Epithelial cell of proximal tubule (primary cell): ENCODE results near the gene CDC42BPA. TPM values are rescaled to one million over a fixed set of nuclear protein-coding genes. Genes with fewer than 3 reads are reported as not detected.
A peak's percentile ranks its signal among the peaks of the same experiment; 100 is the strongest.

ENCODE experiments used
- DNase-seq: peaks from one replicate; pipeline ENCODE4 v3.0.0-alpha.2; 2011; ENCODE audit warnings: low read depth
- H3K4me3 ChIP-seq: 2 replicates; pipeline ENCODE4 v1.5.1; 2011; ENCODE audit warnings: low read depth, mild to moderate bottlenecking, low read length
- total RNA-seq: library from RNA; depleted of rRNA; stranded (reverse); fragments of >200 nt; gene quantifications from 2 replicates; pipeline ENCODE4 v1.2.3, GENCODE V29; 2015
- TF ChIP-seq, protein P1 (sequence below): conservative IDR thresholded peaks from 2 replicates; pipeline ENCODE4 v1.5.1; 2012; ENCODE audit warnings: low read depth, mild to moderate bottlenecking, low read length

CDC42BPA gene
- total RNA-seq, 1 donor from 2014 or later, result 15.6 TPM

DNA sequence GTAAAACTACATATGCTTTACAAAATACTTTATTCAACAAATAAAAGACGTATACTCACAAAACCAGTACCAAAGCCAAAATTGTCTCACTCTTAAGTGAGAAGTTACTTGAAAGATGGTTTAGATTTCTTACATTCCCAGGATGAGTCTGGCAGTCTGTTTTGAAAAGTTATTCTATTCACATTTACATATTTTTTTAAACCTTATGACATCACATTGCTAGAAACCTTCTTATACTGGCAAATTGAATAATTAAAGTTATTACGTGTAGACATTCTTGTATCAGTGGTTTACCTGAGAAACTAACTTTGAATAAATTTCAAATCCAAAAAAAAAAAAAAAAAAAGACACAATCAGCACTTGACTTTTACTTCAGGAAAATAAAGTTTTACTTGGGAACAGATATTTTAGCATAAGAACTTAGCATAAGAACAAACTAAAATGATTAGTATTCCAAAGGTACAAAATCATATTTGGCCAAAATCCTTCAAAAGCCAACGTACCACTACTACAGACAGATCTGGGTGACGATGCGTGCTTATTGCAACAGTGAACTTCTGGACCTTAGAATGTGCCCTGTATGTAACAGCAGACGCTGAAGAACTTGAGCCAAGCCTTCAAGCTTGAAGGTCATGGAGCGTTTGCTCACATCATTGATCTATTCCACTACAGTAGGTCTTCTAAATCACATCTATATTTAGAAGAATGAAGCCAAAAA, 2.5 kb downstream of the CDC42BPA start:
- TF ChIP-seq, protein P1, sequence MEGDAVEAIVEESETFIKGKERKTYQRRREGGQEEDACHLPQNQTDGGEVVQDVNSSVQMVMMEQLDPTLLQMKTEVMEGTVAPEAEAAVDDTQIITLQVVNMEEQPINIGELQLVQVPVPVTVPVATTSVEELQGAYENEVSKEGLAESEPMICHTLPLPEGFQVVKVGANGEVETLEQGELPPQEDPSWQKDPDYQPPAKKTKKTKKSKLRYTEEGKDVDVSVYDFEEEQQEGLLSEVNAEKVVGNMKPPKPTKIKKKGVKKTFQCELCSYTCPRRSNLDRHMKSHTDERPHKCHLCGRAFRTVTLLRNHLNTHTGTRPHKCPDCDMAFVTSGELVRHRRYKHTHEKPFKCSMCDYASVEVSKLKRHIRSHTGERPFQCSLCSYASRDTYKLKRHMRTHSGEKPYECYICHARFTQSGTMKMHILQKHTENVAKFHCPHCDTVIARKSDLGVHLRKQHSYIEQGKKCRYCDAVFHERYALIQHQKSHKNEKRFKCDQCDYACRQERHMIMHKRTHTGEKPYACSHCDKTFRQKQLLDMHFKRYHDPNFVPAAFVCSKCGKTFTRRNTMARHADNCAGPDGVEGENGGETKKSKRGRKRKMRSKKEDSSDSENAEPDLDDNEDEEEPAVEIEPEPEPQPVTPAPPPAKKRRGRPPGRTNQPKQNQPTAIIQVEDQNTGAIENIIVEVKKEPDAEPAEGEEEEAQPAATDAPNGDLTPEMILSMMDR, result no peak
- DNase-seq, result peak; percentile 38

DNA sequence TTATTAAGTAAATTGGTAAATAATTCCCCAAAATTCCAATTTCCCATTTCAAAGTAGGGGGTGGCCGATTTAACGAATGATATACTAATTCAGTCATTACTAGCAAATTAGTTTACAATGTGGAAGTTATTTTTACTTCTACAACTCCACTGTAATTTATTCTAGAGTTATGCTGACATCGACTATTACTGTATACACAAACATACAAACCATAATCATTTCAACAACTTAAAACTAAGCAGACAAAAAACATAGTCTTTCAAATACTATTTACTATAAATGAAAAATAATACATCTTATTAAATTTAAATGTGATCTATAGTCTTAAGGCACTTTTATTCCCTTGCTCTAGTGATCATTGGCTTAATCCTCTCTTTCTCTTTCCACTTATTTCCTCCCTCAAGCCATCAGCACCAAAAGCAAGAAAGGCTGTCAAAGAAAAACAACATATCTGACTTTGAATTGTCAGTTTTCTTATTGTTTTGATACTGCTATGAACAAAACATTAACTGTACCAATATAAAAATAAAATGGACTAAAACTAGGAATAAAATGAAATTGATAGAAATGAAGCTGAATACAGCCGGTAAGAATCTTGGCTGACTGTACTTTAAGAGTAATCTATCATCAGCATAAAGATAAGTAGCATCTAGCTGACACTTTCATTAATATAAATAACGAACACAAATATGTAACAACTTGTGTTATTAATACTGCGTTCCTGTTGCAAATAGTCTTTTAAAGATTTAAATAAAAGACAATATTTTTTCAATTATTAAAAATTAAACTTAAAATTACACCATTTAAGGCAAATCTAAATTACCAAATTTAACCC, 4.1 kb downstream of the CDC42BPA start:
- H3K4me3 ChIP-seq, result peak overlapping the region; percentile 78
- DNase-seq, result no peak
- TF ChIP-seq, protein P1, result no peak

More for the DNA sequence above, 2.5 kb downstream of the CDC42BPA start:
- peak overlapping the region; percentile 78 for H3K4me3 ChIP-seq

DNA sequence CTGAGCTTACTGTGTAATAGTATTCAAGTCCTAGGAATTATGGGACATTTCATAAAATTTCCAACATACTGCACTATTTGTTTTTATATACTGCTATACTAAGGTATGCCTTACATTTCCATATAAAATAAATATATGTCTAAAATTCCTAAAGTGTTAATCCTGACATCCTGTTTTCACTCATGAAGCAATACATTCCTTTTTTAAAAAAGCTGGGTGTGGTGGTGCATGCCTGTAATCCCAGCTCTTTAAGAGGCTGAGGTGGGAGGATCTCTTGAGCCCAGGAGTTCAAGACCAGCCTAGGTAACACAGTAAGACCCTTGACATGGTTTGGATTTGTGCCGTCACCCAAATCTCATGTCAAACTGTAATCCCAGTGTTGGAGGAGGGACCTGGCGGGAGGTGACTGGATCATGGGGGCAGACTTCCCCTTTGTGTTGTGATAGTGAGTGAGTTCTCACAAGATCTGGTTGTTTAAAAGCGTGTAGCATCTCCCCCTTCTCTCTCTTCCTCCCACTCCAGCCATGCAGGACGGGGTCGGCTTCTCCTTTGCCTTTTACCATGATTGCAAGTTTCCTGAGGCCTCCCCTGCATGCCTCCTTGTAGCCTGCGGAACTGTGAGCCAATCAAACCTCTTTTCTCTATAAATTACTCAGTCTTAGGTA, 5.8 kb downstream of the CDC42BPA start:
- DNase-seq, result no peak
- TF ChIP-seq, protein P1, result no peak
- H3K4me3 ChIP-seq, result no peak overlapping the region

DNA sequence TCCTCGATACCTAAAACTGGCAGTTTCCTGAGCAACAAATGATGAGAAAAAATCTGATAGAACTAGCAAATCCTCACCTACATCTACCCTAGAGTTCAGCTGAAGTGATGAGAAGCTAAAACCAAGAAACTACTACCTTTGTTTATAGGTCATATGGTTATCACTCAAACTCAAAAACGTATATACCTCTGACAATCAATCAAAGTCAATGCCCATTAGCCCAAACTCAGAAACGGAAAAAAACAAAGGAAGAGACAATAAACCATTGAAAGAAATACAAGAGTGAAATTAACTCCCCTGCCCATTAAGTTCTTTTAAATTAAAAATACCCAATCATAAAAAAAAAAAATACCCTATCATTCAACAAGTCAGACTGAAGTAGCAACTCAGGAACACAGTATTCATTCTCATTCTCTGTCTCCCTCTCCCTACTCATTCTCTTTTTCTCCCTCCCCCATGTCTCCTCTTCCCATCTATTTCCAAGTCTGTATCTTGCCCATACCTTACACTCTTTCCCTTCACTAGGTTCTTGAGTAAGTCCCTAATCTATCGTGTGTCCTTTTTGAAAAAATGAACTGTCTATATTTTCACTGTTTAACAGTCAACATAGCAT, 6.8 kb downstream of the CDC42BPA start:
- H3K4me3 ChIP-seq, result no peak overlapping the region
- DNase-seq, result no peak
- TF ChIP-seq, protein P1, result no peak

DNA sequence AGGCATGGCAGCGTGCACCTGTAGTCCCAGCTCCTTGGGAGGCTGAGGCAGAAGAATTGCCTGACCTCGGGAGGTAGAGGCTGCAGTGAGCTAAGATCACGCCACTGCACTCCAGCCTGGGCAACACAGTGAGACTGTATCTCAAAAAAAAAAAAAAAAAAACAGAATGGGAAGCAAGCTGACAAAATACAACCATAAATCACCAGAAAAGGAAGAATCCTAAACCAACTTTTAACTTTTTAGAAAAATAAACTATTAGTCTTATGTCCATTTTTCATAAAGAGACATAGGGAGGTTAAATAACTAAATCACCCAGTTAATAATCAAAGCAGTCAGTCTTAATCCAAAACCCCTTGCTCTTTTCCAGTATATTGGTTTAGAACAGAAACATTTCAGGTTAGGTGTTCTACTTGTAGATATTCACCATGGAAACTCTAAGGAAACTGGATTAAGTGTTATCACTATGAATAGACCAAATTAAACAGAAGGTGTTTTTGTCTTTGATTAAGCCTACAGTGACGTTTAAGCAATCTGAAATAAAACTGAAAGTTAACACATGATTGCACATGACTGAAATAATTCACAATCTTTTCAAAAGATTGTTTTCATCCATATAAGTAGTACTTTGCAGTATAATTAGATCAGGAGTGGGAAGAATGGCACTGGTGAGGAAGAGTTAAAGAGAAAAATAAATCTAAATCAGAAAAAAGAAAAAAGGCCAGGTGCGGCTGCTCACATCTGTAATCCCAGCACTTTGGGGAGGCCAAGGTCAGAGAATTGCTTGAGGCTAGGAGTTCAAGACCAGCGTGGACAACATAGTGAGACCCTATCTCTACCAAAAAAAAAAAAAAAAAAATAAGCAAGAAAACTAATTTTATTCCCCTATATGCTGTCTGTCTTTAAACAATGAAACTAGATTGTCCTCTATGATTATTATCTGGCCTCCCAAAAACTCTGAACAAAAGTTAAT, 9.6 kb downstream of the CDC42BPA start:
- no peak overlapping the region for H3K4me3 ChIP-seq
- no peak for DNase-seq
- TF ChIP-seq, protein P1, result no peak

DNA sequence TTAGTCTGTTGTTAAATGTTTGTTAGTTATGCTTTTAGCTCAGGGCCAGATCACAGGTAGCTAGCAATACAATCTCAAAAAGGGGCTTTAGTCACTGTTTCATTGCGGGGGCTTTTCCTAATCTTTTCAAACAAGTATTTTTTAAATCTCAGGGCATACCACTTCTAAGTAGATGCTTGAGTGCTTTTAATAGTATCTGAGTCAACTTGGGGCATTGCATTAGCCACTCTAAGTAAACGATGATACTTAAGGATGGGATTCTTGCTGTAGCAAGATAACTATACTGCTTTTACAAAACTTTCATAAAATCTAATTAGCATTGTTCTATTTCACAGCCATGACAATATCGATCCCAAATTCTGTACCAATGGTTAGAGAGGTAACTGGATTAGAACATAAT, 11.6 kb downstream of the CDC42BPA start:
- TF ChIP-seq, protein P1, result no peak
- H3K4me3 ChIP-seq, result no peak overlapping the region
- no peak for DNase-seq
